Renal cortical epithelial cell (primary cell): ENCODE results near the gene KRT85. TPM values are rescaled to one million over a fixed set of nuclear protein-coding genes. Genes with fewer than 3 reads are reported as not detected.

Experiments
- DNase-seq: peaks from one replicate; pipeline ENCODE4 v3.0.0-alpha.2; 2011; ENCODE audit warnings: low read depth
- total RNA-seq: library from RNA; depleted of rRNA; stranded (reverse); fragments of >200 nt; gene quantifications from 2 replicates; pipeline ENCODE4 v1.2.3, GENCODE V29; 2014

The KRT85 gene
- total RNA-seq, 1 donor from 2014 or later, result not detected

- DNase-seq, result no peak
These were observed 27.6 kb upstream of the KRT85 start for GRCh38 chr12:52394836-52395405.

- no peak for DNase-seq
These were observed 25.3 kb upstream of the KRT85 start for GRCh38 chr12:52392465-52393007.

- DNase-seq, result peak; percentile 36
These were observed 24.3 kb upstream of the KRT85 start for GRCh38 chr12:52391618-52392002.

- no peak for DNase-seq
These were observed 23.7 kb upstream of the KRT85 start for GRCh38 chr12:52390739-52391617.

- peak; percentile 33 for DNase-seq
These were observed 22.3 kb upstream of the KRT85 start for GRCh38 chr12:52389313-52390207.

GRCh38 chr12:52387859-52388258 is 20.6 kb upstream of the KRT85 start:
- no peak for DNase-seq

- no peak for DNase-seq
These were observed 18.0 kb upstream of the KRT85 start, which contains the start of gene KRT84 for GRCh38 chr12:52385226-52385702. KRT84 (minus strand) TSS chr12:52385652; CDS start chr12:52385585, 67 bp downstream.

GRCh38 chr12:52383331-52383730 is 16.1 kb upstream of the KRT85 start:
- DNase-seq, result no peak

GRCh38 chr12:52382854-52383253 is 15.6 kb upstream of the KRT85 start:
- DNase-seq, result no peak

- DNase-seq, result no peak
These were observed 13.9 kb upstream of the KRT85 start for GRCh38 chr12:52381206-52381605.

GRCh38 chr12:52380271-52380694 is 13.0 kb upstream of the KRT85 start:
- peak; percentile 13 for DNase-seq

GRCh38 chr12:52379536-52379935 is 12.3 kb upstream of the KRT85 start:
- DNase-seq, result no peak

GRCh38 chr12:52378091-52378490 is 10.8 kb upstream of the KRT85 start:
- DNase-seq, result no peak

GRCh38 chr12:52377266-52377665 is 10.0 kb upstream of the KRT85 start:
- no peak for DNase-seq

GRCh38 chr12:52372216-52373154 is 5.2 kb upstream of the KRT85 start:
- DNase-seq, result peak; percentile 86

GRCh38 chr12:52371716-52372115 is 4.4 kb upstream of the KRT85 start:
- DNase-seq, result no peak

GRCh38 chr12:52370926-52371608 is 3.8 kb upstream of the KRT85 start:
- peak; percentile 82 for DNase-seq

- no peak for DNase-seq
These were observed 2.5 kb upstream of the KRT85 start for GRCh38 chr12:52369809-52370208.

GRCh38 chr12:52369211-52369610 is 1.9 kb upstream of the KRT85 start:
- no peak for DNase-seq

GRCh38 chr12:52368508-52368907 is 1.2 kb upstream of the KRT85 start:
- DNase-seq, result no peak
